Lower leg skin (tissue), 3 donors: Measurements from ENCODE around the gene REXO1.

Source experiments
- CTCF ChIP-seq, 3 donors: fragments of 450-650 bp; IDR thresholded peaks; one replicate each; pipeline ENCODE4 v1.5.1; 2016; ENCODE audit warnings: antibody characterized with exemption in 3 of 3, mild to moderate bottlenecking in 3 of 3, moderate library complexity in 2 of 3
- POLR2A ChIP-seq, 2 donors: fragments of 450-650 bp; IDR thresholded peaks; one replicate each; pipeline ENCODE4 v1.6.1; 2016 to 2017; ENCODE audit warnings: antibody characterized with exemption in 2 of 2, mild to moderate bottlenecking in 1 of 2, moderate library complexity in 1 of 2

GRCh38 chr19:1824252-1824622 is 24.0 kb downstream of the REXO1 start:
- TF ChIP-seq CTCF (IDR thresholded peaks at IDR 0.05) (no peak), POLR2A (IDR thresholded peaks at IDR 0.05) (no peak)
